NCI-H524 treated with DMSO at 0.1 percent for 48 hours (cell line): ENCODE results near the gene MYRF.
A peak's percentile ranks its signal among the peaks of the same experiment; 100 is the strongest.

Experiments used
- DNase-seq: peaks from one replicate; lab custom pipeline; 2025; lab: John Stamatoyannopoulos, UW

MYRF gene

GRCh38 chr11:61776561-61777075, 24.2 kb downstream of the MYRF start:
- no peak for DNase-seq

- DNase-seq: no peak
Observed at GRCh38 chr11:61777234-61778090, 25.0 kb downstream of the MYRF start.

GRCh38 chr11:61778357-61778886, 26.0 kb downstream of the MYRF start:
- DNase-seq: no peak

DNA sequence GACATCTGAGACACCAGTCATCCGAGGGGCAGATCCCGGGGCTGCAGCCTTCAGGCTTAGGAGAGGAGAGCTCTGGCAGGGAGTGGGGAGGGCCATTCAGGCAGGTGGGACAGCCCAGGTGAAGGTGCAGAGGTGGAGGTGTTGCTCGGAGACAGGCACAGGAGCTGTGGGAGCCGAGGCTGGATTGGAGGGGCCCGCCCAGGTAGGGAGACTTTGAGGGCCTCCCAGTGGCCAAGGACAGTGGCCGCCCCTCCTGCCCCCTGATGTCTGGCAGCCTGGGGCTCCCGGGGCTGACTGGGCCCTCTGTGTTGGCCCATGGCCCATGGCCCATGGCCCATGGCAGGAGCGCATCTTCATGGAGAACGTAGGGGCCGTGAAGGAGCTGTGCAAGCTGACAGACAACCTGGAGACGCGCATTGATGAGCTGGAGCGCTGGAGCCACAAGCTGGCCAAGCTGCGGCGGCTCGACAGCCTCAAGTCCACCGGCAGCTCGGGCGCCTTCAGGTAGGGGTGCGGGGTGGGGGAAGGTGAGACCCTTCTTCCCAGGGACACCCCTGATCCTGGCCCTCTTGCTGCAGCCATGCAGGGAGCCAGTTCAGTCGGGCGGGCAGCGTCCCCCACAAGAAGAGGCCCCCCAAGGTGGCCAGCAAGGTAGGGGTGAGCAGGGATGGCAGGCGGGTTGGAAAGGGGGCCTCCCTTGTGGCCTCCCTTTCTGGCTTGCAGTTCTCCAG, 26.6 kb downstream of the MYRF start:
- no peak for DNase-seq

DNA sequence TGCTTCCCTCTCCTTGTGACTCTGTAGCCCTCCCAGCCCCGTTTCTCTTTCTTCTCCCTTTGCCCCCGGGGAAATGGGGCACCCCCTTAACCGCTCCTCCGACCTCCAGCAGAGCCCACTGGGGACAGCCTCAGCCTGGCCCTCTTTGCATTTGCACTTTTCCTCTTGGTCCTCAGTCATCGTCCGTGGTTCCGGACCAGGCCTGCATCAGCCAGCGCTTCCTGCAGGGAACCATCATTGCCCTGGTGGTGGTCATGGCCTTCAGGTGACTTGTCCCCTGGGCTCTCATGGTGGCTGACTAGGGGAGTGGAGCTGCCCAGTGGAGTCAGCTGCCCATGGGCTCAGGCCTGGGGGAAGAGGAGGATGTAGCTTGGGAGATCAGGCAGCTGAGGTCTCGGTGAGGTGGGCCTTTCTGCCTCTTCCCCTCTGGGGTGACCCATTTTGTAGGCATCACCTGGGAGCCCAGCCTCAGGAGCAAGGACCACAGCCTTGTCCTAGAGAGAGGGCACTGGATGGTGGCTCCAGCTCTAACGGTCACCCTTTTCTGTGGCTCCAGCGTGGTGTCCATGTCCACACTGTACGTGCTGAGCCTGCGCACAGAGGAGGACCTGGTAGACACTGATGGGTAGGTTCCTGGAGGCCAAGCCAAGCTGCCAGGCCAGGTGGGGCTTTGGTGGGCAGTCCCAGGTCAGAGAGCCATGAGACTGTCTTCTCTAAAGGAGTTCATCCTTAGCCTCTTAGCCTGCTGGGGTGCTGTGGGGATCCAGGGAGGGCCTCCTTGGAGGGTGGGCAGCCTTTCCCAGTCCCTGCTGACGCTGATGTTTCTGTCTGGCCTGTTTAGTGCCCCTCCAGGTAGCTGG, 27.5 kb downstream of the MYRF start:
- DNase-seq: no peak

GRCh38 chr11:61780581-61781162, 28.2 kb downstream of the MYRF start:
- no peak for DNase-seq

DNA sequence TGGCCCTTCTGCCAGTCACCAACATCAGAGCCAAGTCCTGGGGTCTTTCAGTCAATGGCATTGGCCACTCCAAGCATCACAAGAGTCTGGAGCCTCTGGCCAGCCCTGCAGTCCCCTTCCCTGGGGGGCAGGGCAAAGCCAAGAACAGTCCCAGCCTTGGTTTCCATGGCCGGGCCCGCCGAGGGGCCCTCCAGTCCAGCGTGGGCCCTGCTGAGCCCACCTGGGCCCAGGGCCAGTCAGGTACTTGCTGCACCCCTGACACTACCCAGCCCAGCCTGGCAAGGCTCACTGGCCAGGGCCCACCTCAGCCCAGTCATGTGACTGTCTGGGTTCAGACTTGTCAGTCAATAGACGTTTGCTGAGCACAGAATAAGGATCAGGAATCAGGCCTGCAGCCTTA, 29.1 kb downstream of the MYRF start:
- DNase-seq: no peak

GRCh38 chr11:61782299-61782698, 29.9 kb downstream of the MYRF start:
- DNase-seq: no peak

GRCh38 chr11:61782841-61783240, 30.4 kb downstream of the MYRF start:
- no peak for DNase-seq

GRCh38 chr11:61783717-61784505, 31.5 kb downstream of the MYRF start:
- DNase-seq: no peak

DNA sequence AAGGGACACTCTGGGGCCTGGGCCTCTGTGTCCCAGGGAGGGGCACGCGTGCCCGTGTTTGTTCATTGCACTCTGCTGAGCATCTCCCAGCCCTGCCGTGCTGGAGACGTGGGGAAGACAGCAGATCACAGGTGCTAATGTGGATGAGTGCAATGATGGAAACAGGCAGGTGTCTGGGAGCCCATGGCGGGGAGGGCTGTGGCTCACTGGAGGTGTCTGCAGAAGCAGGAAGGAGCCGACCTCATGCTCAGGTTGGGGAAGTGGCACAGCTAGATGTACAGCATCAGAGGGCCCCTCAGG, 32.0 kb downstream of the MYRF start:
- DNase-seq: no peak

DNA sequence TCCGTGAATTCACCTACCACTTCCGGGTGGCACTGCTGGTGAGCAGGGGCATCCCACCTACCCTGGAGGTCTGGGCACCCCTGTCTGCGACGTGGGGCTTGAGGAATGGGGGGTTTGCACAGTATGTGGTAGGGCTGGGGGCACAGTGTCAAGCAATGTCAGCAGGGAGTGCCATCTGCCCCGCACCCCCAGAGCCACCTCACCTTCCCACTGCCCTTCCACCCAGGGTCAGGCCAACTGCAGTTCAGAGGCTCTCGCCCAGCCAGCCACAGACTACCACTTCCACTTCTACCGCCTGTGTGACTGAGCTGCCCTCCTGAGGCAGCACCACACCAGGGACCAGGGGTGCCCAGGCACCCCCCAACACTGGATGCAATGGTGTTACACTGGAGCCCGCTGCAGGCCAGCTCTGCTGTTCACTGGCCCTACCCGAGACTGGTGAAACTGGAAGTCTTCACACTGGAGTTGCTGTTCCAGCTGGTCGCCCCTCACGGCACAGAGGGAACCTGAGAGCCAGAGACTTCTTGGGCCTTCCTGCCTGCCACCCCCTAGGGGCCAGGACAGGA, 33.5 kb downstream of the MYRF start:
- no peak for DNase-seq

GRCh38 chr11:61787928-61788491, 35.6 kb downstream of the MYRF start:
- no peak for DNase-seq

GRCh38 chr11:61791737-61792309, 39.4 kb downstream of the MYRF start:
- DNase-seq: no peak

GRCh38 chr11:61792310-61793082, 40.1 kb downstream of the MYRF start, which contains the start of the genes FEN1 and TMEM258:
Gene FEN1, plus strand, starts transcription at chr11:61792911. Its CDS starts 2,451 bp downstream, at chr11:61795362.
Gene TMEM258, minus strand, starts transcription at chr11:61792599. Its CDS starts 41 bp downstream, at chr11:61792558.
- DNase-seq: peak; percentile 69

- DNase-seq: no peak
Observed at GRCh38 chr11:61793083-61793828, 40.8 kb downstream of the MYRF start.

- DNase-seq: no peak
Observed at GRCh38 chr11:61793829-61794204, 41.4 kb downstream of the MYRF start.

DNA sequence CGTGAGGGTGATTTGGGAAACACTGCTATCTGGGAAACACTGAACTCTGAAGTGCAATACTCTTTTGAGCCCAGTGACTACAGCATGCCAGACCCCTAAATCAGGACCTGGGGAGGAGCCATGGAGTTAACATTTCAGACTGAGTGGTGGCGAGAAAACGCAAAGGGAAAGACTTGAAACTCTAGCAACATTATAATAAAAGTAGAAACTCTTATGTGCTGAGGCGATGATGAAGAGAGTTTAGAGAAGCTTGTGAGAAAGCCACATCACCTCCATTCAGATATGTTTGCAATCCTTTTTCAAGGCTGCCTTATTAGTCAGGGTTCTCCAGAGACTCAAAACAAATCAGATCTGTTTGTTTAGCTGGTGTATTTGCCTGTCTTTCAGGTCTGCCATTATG, 42.1 kb downstream of the MYRF start:
- no peak for DNase-seq
